ENCODE data around the gene PRRT1B. TPM values are rescaled to one million over a fixed set of nuclear protein-coding genes. Genes with fewer than 3 reads are reported as not detected.

Gene PRRT1B
- total and polyA plus RNA-seq, 8 donors = 2.3 to 5.0 (median 3.2) TPM

- ATAC-seq (no peak), DNase-seq (peak in 2 of 6 donors; percentile 12 to 72), FAIRE-seq (no peak)
- WGBS, 2 donors = 91 to 92% methylated on average over 27 of the region's 27 CpGs
- no peak for TF ChIP-seq CTCF (IDR thresholded peaks at IDR 0.05)
- Histone ChIP-seq H3K4me1 (no peaks in the 10 kb centered on the region), H3K4me3 (no peak overlapping the region), H3K27ac (no peak overlapping the region), H3K9me3 (no peaks in the 10 kb centered on the region), H3K36me3 (peaks cover 0 to 71% (median 20%) of the 10 kb centered on the region in 3 donors), H3K27me3 (no peaks in the 10 kb centered on the region)
- intact Hi-C loops (cut with DNase I) = no loop called here
Observed at GRCh38 chr9:131582466-131583336, 37.4 kb downstream of the PRRT1B start.

GRCh38 chr9:131583337-131583645 lies 38.0 kb downstream of the PRRT1B start:
- DNase-seq = peak in 1 of 6 donors; percentile 57
- WGBS, 2 donors = 93% methylated on average over 5 of the region's 5 CpGs
- peaks cover 0 to 77% (median 25%) of the 10 kb centered on the region in 3 donors for H3K36me3 ChIP-seq

GRCh38 chr9:131583836-131584555 lies 38.7 kb downstream of the PRRT1B start:
- 93 to 95% methylated on average over 26 to 27 of the region's 27 CpGs for WGBS, 2 donors
- Histone ChIP-seq H3K36me3 (peaks cover 4 to 80% (median 29%) of the 10 kb centered on the region in 3 donors), H3K27ac (no peak overlapping the region), H3K27me3 (no peaks in the 10 kb centered on the region), H3K4me3 (no peak overlapping the region), H3K4me1 (no peaks in the 10 kb centered on the region), H3K9me3 (no peaks in the 10 kb centered on the region)
- ATAC-seq (no peak), FAIRE-seq (no peak), DNase-seq (peak in 2 of 6 donors; percentile 13 to 50)
- no peak for TF ChIP-seq CTCF (IDR thresholded peaks at IDR 0.05)
- intact Hi-C loops (cut with DNase I) = no loop called here

More at GRCh38 chr9:131583337-131583645, 38.0 kb downstream of the PRRT1B start:
- intact Hi-C loops (cut with DNase I) = no loop called here
- H3K27ac ChIP-seq = no peak overlapping the region
- no peak for FAIRE-seq
- ATAC-seq = no peak
- H3K4me3 ChIP-seq = no peak overlapping the region
- H3K4me1 ChIP-seq = no peaks in the 10 kb centered on the region
- TF ChIP-seq CTCF (IDR thresholded peaks at IDR 0.05) = no peak
- H3K9me3 ChIP-seq = no peaks in the 10 kb centered on the region
- no peaks in the 10 kb centered on the region for H3K27me3 ChIP-seq

- no peak for FAIRE-seq
- H3K4me1 ChIP-seq = no peaks in the 10 kb centered on the region
- no peak overlapping the region for H3K4me3 ChIP-seq
- no peak for ATAC-seq
- TF ChIP-seq CTCF (IDR thresholded peaks at IDR 0.05) = no peak
- H3K36me3 ChIP-seq = peaks cover 4 to 80% (median 23%) of the 10 kb centered on the region in 3 donors
- intact Hi-C loops (cut with DNase I) = no loop called here
- 90 to 92% methylated on average over 7 of the region's 7 CpGs for WGBS, 2 donors
- no peak for DNase-seq
- no peaks in the 10 kb centered on the region for H3K27me3 ChIP-seq
- no peak overlapping the region for H3K27ac ChIP-seq
- no peaks in the 10 kb centered on the region for H3K9me3 ChIP-seq
Observed at GRCh38 chr9:131584858-131585257, 39.5 kb downstream of the PRRT1B start.
